ENCODE data around the gene RASGRP2.

The RASGRP2 gene

GRCh38 chr11:64778223-64778472 lies 34.2 kb upstream of the RASGRP2 start:
- no peak for DNase-seq
- peak overlapping the region; percentile 100 for H3K27ac Mint-ChIP-seq
- CTCF ChIA-PET: interaction anchor here (0.9 to 6.2 kb wide), 6 partner anchors 10 to 66 kb away, joined by 3 to 39 read pairs (median 3); partner anchors contain the start of gene RASGRP2
- peaks cover 62% of the 10 kb centered on the region for H3K4me1 Mint-ChIP-seq
- H3K27me3 Mint-ChIP-seq: no peaks in the 10 kb centered on the region
- H3K9me3 Mint-ChIP-seq: no peaks in the 10 kb centered on the region
- H3K4me3 Mint-ChIP-seq: peak overlapping the region; percentile 86
- peaks cover 53% of the 10 kb centered on the region for H3K36me3 Mint-ChIP-seq

GRCh38 chr11:64777449-64778222 lies 33.7 kb upstream of the RASGRP2 start:
- DNase-seq: peak; percentile 86
- no peaks in the 10 kb centered on the region for H3K9me3 Mint-ChIP-seq
- H3K4me1 Mint-ChIP-seq: peaks cover 67% of the 10 kb centered on the region
- H3K36me3 Mint-ChIP-seq: peaks cover 58% of the 10 kb centered on the region
- no peaks in the 10 kb centered on the region for H3K27me3 Mint-ChIP-seq
- peak overlapping the region; percentile 96 for H3K4me3 Mint-ChIP-seq
- CTCF ChIA-PET: interaction anchor here (0.8 to 6.2 kb wide), 4 partner anchors 10 to 34 kb away, joined by 3 to 39 read pairs (median 4); partner anchors contain the start of gene RASGRP2
- H3K27ac Mint-ChIP-seq: peak overlapping the region; percentile 94

DNA sequence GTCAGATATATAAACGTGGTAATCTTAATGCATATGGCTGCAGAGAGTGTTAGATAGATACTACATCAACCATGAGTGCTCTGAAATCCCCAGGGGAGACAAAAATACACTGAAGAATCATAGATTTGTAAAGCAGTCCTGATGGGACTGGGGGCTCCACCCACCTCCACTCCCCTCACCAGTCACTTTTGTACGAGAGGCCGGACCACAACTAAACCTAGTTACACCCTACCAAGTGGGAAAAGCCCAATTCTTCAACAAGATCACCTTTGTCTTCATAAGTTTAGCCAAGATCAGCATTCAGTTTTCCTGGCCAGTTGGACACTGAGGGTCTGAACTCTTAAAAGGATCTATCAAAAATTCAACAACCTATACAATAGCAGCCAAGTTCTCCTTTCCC lies 32.9 kb upstream of the RASGRP2 start:
- peak overlapping the region; percentile 96 for H3K4me3 Mint-ChIP-seq
- H3K27me3 Mint-ChIP-seq: no peaks in the 10 kb centered on the region
- H3K36me3 Mint-ChIP-seq: peaks cover 65% of the 10 kb centered on the region
- no peaks in the 10 kb centered on the region for H3K9me3 Mint-ChIP-seq
- peak overlapping the region; percentile 94 for H3K27ac Mint-ChIP-seq
- CTCF ChIA-PET: interaction anchor here (0.8 to 6.2 kb wide), 4 partner anchors 9 to 33 kb away, joined by 3 to 39 read pairs (median 4); partner anchors contain the start of gene RASGRP2
- peaks cover 75% of the 10 kb centered on the region for H3K4me1 Mint-ChIP-seq
- no peak for DNase-seq

DNA sequence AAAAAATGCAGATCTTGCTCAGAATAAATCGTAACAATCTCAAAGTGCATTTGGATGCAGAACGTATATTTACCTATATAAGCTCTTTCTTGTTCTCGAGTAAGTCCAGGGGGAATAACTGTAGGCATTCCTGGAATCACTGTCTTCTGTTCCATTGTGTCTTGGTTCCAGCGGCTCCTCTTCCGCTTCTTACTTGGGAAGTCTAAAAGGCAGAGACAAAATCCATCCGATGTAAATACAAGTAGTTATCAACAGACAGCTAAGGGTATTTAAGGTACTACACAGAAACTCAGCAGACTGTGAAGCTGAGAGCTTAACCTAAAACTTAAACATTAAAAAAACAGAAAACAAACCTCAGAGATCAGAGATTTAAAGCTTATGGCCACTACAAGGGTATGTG lies 32.5 kb upstream of the RASGRP2 start:
- CTCF ChIA-PET: interaction anchor here (1.3 to 6.2 kb wide), 2 partner anchors 8 to 33 kb away, joined by 5 to 39 read pairs; partner anchors contain the start of gene RASGRP2

GRCh38 chr11:64774144-64774543 lies 30.2 kb upstream of the RASGRP2 start:
- Mint-ChIP-seq H3K9me3 (no peaks in the 10 kb centered on the region), H3K36me3 (peaks cover 78% of the 10 kb centered on the region), H3K4me1 (peaks cover 77% of the 10 kb centered on the region), H3K27me3 (no peaks in the 10 kb centered on the region), H3K4me3 (no peak overlapping the region), H3K27ac (peak overlapping the region; percentile 37)
- CTCF ChIA-PET: interaction anchor here (0.8 to 6.2 kb wide), 5 partner anchors 9 to 85 kb away, joined by 3 to 39 read pairs (median 3); partner anchors contain the start of gene RASGRP2
- DNase-seq: no peak

More for the DNA sequence above, 32.5 kb upstream of the RASGRP2 start:
- Mint-ChIP-seq H3K4me1 (peaks cover 79% of the 10 kb centered on the region), H3K36me3 (peaks cover 69% of the 10 kb centered on the region), H3K27ac (peak overlapping the region; percentile 94), H3K4me3 (peak overlapping the region; percentile 96), H3K9me3 (no peaks in the 10 kb centered on the region), H3K27me3 (no peaks in the 10 kb centered on the region)
- DNase-seq: no peak

- CTCF ChIA-PET: interaction anchor here (0.8 to 15.2 kb wide), 3 partner anchors 10 to 84 kb away, joined by 4 to 208 read pairs (median 4); partner anchors contain the start of gene RASGRP2
- peak overlapping the region; percentile 21 for H3K4me3 Mint-ChIP-seq
- H3K9me3 Mint-ChIP-seq: no peaks in the 10 kb centered on the region
- DNase-seq: no peak
- H3K27me3 Mint-ChIP-seq: no peaks in the 10 kb centered on the region
- peak overlapping the region; percentile 86 for H3K27ac Mint-ChIP-seq
- H3K36me3 Mint-ChIP-seq: peaks cover 93% of the 10 kb centered on the region
- H3K4me1 Mint-ChIP-seq: peaks cover 91% of the 10 kb centered on the region
These were observed 28.5 kb upstream of the RASGRP2 start for GRCh38 chr11:64772303-64773018.

DNA sequence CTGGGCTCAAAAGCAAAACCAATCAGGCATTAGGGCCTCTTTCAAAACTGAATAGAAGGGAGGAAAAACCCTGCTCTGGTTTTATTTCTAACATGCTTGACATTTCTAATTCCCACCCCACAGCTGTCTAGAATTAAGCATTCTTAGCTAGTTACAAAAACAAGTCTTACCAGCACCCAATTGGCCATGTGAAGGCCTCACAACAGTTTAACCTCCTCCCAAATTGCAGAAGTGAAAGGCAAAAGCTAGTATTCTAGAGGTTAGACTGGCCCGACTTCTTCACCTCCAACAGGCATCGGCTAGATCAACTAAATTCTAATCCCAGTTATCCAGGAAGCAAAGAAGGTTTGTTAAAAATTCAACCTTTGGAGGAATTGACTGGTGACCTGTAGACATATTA lies 27.9 kb upstream of the RASGRP2 start:
- CTCF ChIA-PET: interaction anchor here (0.6 to 15.2 kb wide), 3 partner anchors 9 to 308 kb away, joined by 3 to 208 read pairs (median 4); partner anchors contain the start of gene RASGRP2
- DNase-seq: no peak
- peaks cover 93% of the 10 kb centered on the region for H3K36me3 Mint-ChIP-seq
- no peaks in the 10 kb centered on the region for H3K9me3 Mint-ChIP-seq
- peak overlapping the region; percentile 86 for H3K27ac Mint-ChIP-seq
- H3K4me1 Mint-ChIP-seq: peaks cover 93% of the 10 kb centered on the region
- no peaks in the 10 kb centered on the region for H3K27me3 Mint-ChIP-seq
- H3K4me3 Mint-ChIP-seq: no peak overlapping the region

GRCh38 chr11:64770120-64770519 lies 26.2 kb upstream of the RASGRP2 start:
- Mint-ChIP-seq H3K36me3 (peaks cover 87% of the 10 kb centered on the region), H3K27ac (peak overlapping the region; percentile 7)
- CTCF ChIA-PET: interaction anchor here (0.7 to 15.2 kb wide), 5 partner anchors 9 to 34 kb away, joined by 3 to 208 read pairs (median 3); partner anchors contain the start of gene RASGRP2

DNA sequence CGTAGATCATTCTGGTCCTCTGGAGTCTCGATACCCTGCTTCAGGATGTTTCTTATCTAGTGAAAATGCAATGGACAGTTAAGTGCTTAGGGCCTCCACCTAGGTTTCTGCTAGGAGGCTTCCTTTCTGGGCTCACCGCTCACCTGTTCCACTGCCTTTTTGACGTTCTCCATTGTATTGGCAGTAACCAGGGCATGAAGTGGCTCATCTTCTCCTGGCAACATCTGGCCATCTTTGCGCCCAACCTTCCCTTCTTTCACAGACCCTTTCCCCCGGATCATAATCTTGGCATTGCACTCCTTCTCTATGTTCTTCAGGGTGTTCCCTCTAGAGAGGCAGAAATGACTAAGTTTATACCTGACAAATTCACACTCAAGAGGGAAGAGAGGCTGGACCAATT lies 25.3 kb upstream of the RASGRP2 start:
- H3K27me3 Mint-ChIP-seq: no peaks in the 10 kb centered on the region
- peaks cover 87% of the 10 kb centered on the region for H3K36me3 Mint-ChIP-seq
- H3K4me1 Mint-ChIP-seq: peaks cover 89% of the 10 kb centered on the region
- no peak for DNase-seq
- H3K27ac Mint-ChIP-seq: peak overlapping the region; percentile 34
- CTCF ChIA-PET: interaction anchor here (15.2 kb wide), 1 partner anchor 23 kb away, joined by 208 read pairs; the partner anchor contains the start of gene RASGRP2
- H3K4me3 Mint-ChIP-seq: no peak overlapping the region
- H3K9me3 Mint-ChIP-seq: no peaks in the 10 kb centered on the region

More at GRCh38 chr11:64770120-64770519, 26.2 kb upstream of the RASGRP2 start:
- no peaks in the 10 kb centered on the region for H3K9me3 Mint-ChIP-seq
- H3K27me3 Mint-ChIP-seq: no peaks in the 10 kb centered on the region
- no peak overlapping the region for H3K4me3 Mint-ChIP-seq
- DNase-seq: peak; percentile 13
- peaks cover 89% of the 10 kb centered on the region for H3K4me1 Mint-ChIP-seq

- Mint-ChIP-seq H3K4me3 (no peak overlapping the region), H3K9me3 (no peaks in the 10 kb centered on the region), H3K27me3 (no peaks in the 10 kb centered on the region), H3K27ac (peak overlapping the region; percentile 89), H3K36me3 (peaks cover 88% of the 10 kb centered on the region), H3K4me1 (peaks cover 91% of the 10 kb centered on the region)
- DNase-seq: peak; percentile 12
- CTCF ChIA-PET: interaction anchor here (0.9 to 15.2 kb wide), 4 partner anchors 8 to 22 kb away, joined by 4 to 208 read pairs (median 4); partner anchors contain the start of genes RASGRP2 and SF1
These were observed 24.4 kb upstream of the RASGRP2 start for GRCh38 chr11:64768300-64768694.

- H3K4me3 Mint-ChIP-seq: peak overlapping the region; percentile 12
- H3K27me3 Mint-ChIP-seq: no peaks in the 10 kb centered on the region
- peaks cover 91% of the 10 kb centered on the region for H3K4me1 Mint-ChIP-seq
- H3K27ac Mint-ChIP-seq: peak overlapping the region; percentile 89
- DNase-seq: peak; percentile 91
- peaks cover 87% of the 10 kb centered on the region for H3K36me3 Mint-ChIP-seq
- CTCF ChIA-PET: interaction anchor here (0.9 to 15.2 kb wide), 4 partner anchors 9 to 21 kb away, joined by 4 to 208 read pairs (median 4); partner anchors contain the start of genes RASGRP2 and SF1
- H3K9me3 Mint-ChIP-seq: no peaks in the 10 kb centered on the region
These were observed 23.7 kb upstream of the RASGRP2 start for GRCh38 chr11:64767344-64768299.

GRCh38 chr11:64766881-64767280 lies 22.9 kb upstream of the RASGRP2 start:
- no peaks in the 10 kb centered on the region for H3K9me3 Mint-ChIP-seq
- H3K36me3 Mint-ChIP-seq: peaks cover 86% of the 10 kb centered on the region
- DNase-seq: peak; percentile 19
- H3K27ac Mint-ChIP-seq: peak overlapping the region; percentile 89
- no peaks in the 10 kb centered on the region for H3K27me3 Mint-ChIP-seq
- peaks cover 91% of the 10 kb centered on the region for H3K4me1 Mint-ChIP-seq
- CTCF ChIA-PET: interaction anchor here (15.2 kb wide), 1 partner anchor 20 kb away, joined by 208 read pairs; the partner anchor contains the start of gene RASGRP2
- no peak overlapping the region for H3K4me3 Mint-ChIP-seq

Measured in activated naive CD4-positive, alpha-beta T cell treated with anti-CD3 and anti-CD28 coated beads, Interleukin-2, amount 10 ng/mL, durations not matched to agents 7 days and 5 days (primary cell).